KOPT-K1 (cell line): Measurements from ENCODE around the gene STK10.
"Not testable (repeated sequence)": the region's sequence is repeated elsewhere in the genome, so short reads cannot be mapped to it uniquely, and the experiment has no call there.

ENCODE experiments used
- H3K27ac ChIP-seq: fragments of 200-600 bp; sonication (generic); 2 replicates; pipeline ENCODE4 v1.5.1; 2016; ENCODE audit warnings: antibody characterized with exemption, mild to moderate bottlenecking, low read depth, low read length; ENCODE audit not compliant: poor library complexity, severe bottlenecking
- H3K36me3 ChIP-seq: fragments of 200-600 bp; sonication (generic); 2 replicates; pipeline ENCODE4 v1.5.1; 2017; ENCODE audit warnings: antibody characterized with exemption, mild to moderate bottlenecking, low read length, moderate library complexity; ENCODE audit not compliant: insufficient read depth
- H3K9me3 ChIP-seq: fragments of 200-600 bp; sonication (generic); 2 replicates; pipeline ENCODE4 v1.5.1; 2017; ENCODE audit warnings: antibody characterized with exemption, low read length, mild to moderate bottlenecking; ENCODE audit not compliant: insufficient read depth, poor library complexity, severe bottlenecking

STK10 gene

GRCh38 chr5:172200476-172200875 is 12.5 kb upstream of the STK10 start:
- no peaks in the 10 kb centered on the region for H3K9me3 ChIP-seq
- H3K36me3 ChIP-seq, result no peaks in the 10 kb centered on the region
- no peak overlapping the region for H3K27ac ChIP-seq

GRCh38 chr5:172199446-172199845 is 11.4 kb upstream of the STK10 start:
- no peaks in the 10 kb centered on the region for H3K9me3 ChIP-seq
- no peaks in the 10 kb centered on the region for H3K36me3 ChIP-seq
- H3K27ac ChIP-seq, result no peak overlapping the region

- H3K27ac ChIP-seq, H3K36me3 ChIP-seq, H3K9me3 ChIP-seq: not testable (repeated sequence)
Observed at GRCh38 chr5:172197775-172198174, 9.8 kb upstream of the STK10 start.

GRCh38 chr5:172194985-172195774 is 7.2 kb upstream of the STK10 start:
- Histone ChIP-seq H3K27ac (no peak overlapping the region), H3K9me3 (no peaks in the 10 kb centered on the region), H3K36me3 (no peaks in the 10 kb centered on the region)

GRCh38 chr5:172193872-172194271 is 5.8 kb upstream of the STK10 start, which contains the start of gene EFCAB9:
TSS of gene EFCAB9 (plus strand) at chr5:172194172. CDS start at chr5:172194173, 1 bp downstream.
- Histone ChIP-seq H3K27ac (no peak within 1 kb of the TSS), H3K9me3 (no peaks in the 10 kb centered on the region), H3K36me3 (no peaks in the 10 kb centered on the region)

- H3K9me3 ChIP-seq, result no peaks in the 10 kb centered on the region
- no peak overlapping the region for H3K27ac ChIP-seq
- no peaks in the 10 kb centered on the region; the same call in 1 of the 2 replicates for H3K36me3 ChIP-seq
Observed at GRCh38 chr5:172189693-172190296, 1.8 kb upstream of the STK10 start.

- Histone ChIP-seq H3K27ac (no peak overlapping the region), H3K9me3 (no peaks in the 10 kb centered on the region)
Observed at GRCh38 chr5:172188893-172189692, 1.1 kb upstream of the STK10 start.

GRCh38 chr5:172187118-172188032 is 649 bp downstream of the STK10 start:
- Histone ChIP-seq H3K27ac (peak overlapping the region; percentile 80), H3K9me3 (no peaks in the 10 kb centered on the region), H3K36me3 (peaks cover 7% of the 10 kb centered on the region)

More at GRCh38 chr5:172188893-172189692, 1.1 kb upstream of the STK10 start:
- peaks cover 4% of the 10 kb centered on the region for H3K36me3 ChIP-seq

- no peaks in the 10 kb centered on the region for H3K9me3 ChIP-seq
- H3K27ac ChIP-seq, result peak overlapping the region; percentile 80
- peaks cover 7% of the 10 kb centered on the region for H3K36me3 ChIP-seq
Observed at GRCh38 chr5:172186114-172186695, 1.8 kb downstream of the STK10 start.

GRCh38 chr5:172185096-172185461 is 2.9 kb downstream of the STK10 start:
- H3K27ac ChIP-seq, result peak overlapping the region; percentile 80

GRCh38 chr5:172183881-172184280 is 4.1 kb downstream of the STK10 start:
- Histone ChIP-seq H3K9me3 (peaks cover 4% of the 10 kb centered on the region), H3K27ac (peak overlapping the region; percentile 80), H3K36me3 (peaks cover 12% of the 10 kb centered on the region)

More at GRCh38 chr5:172185096-172185461, 2.9 kb downstream of the STK10 start:
- Histone ChIP-seq H3K9me3 (peaks cover 4% of the 10 kb centered on the region), H3K36me3 (peaks cover 12% of the 10 kb centered on the region)

GRCh38 chr5:172182291-172182690 is 5.7 kb downstream of the STK10 start:
- Histone ChIP-seq H3K36me3 (peaks cover 12% of the 10 kb centered on the region), H3K27ac (no peak overlapping the region), H3K9me3 (peaks cover 4% of the 10 kb centered on the region)

- Histone ChIP-seq H3K9me3 (peaks cover 4% of the 10 kb centered on the region), H3K27ac (peak overlapping the region; percentile 35), H3K36me3 (peaks cover 12% of the 10 kb centered on the region)
Observed at GRCh38 chr5:172180936-172181335, 7.1 kb downstream of the STK10 start.
